Kidney (tissue), 14 donors: Measurements from ENCODE around the gene SVIL. TPM values are rescaled to one million over a fixed set of nuclear protein-coding genes. Genes with fewer than 3 reads are reported as not detected.

Source experiments
- DNase-seq, 5 donors: peaks; one replicate each; pipeline ENCODE4 v3.0.0-alpha.2; 2013 to 2020
- FAIRE-seq: peaks from 2 replicates; lab custom pipeline; 2012; peaks lifted over from hg19 to GRCh38; lab: Jason Lieb, UNC
- H3K27ac ChIP-seq, 2 donors: one replicate each; pipeline ENCODE4 v1.7.0; 2013; ENCODE audit warnings: low read depth in 2 of 2, low read length in 2 of 2, inconsistent platforms in 1 of 2
- H3K27me3 ChIP-seq: one replicate; pipeline ENCODE4 v1.7.1; 2013; ENCODE audit warnings: low read length, inconsistent platforms; ENCODE audit not compliant: control insufficient read depth, insufficient read depth
- H3K36me3 ChIP-seq, 3 donors: one replicate each; pipeline versions ENCODE4 v1.7.0 to v1.7.1; 2013; ENCODE audit warnings: low read length in 3 of 3, control low read depth in 1 of 3, inconsistent platforms in 1 of 3; ENCODE audit not compliant: insufficient read depth in 3 of 3, control insufficient read depth in 2 of 3
- H3K4me1 ChIP-seq, 3 donors: one replicate each; pipeline versions ENCODE4 v1.7.0 to v1.7.1; 2013; ENCODE audit warnings: low read length in 3 of 3, inconsistent platforms in 1 of 3, low read depth in 1 of 3; ENCODE audit not compliant: control insufficient read depth in 2 of 3, insufficient read depth in 2 of 3
- H3K4me3 ChIP-seq, 3 donors: one replicate each; pipeline versions ENCODE4 v1.7.0 to v1.8.1; 2013; ENCODE audit warnings: low read length in 3 of 3, control low read depth in 1 of 3, inconsistent platforms in 1 of 3
- H3K9ac ChIP-seq, 3 donors: one replicate each; pipeline versions ENCODE4 v1.7.0 to v1.7.1; 2013; ENCODE audit warnings: low read length in 3 of 3, control low read depth in 1 of 3, inconsistent platforms in 1 of 3
- H3K9me3 ChIP-seq, 3 donors: one replicate each; pipeline versions ENCODE4 v1.7.0 to v1.7.1; 2013; ENCODE audit warnings: low read length in 3 of 3, control low read depth in 1 of 3, inconsistent platforms in 1 of 3; ENCODE audit not compliant: control insufficient read depth in 2 of 3, insufficient read depth in 1 of 3
- CTCF ChIP-seq: IDR thresholded peaks from 3 replicates; pipeline ENCODE4 v1.5.1; 2012; ENCODE audit warnings: mild to moderate bottlenecking, moderate library complexity, borderline replicate concordance; ENCODE audit not compliant: insufficient read depth; ENCODE audit errors: extremely low read depth
- intact Hi-C: fragments of 100-400 bp; cut with DNase I; formaldehyde crosslinking; loops from one replicate; pipeline ENCODE4 v1.11.1; 2022
- polyA plus RNA-seq: library from polyadenylated mRNA; stranded (reverse); fragments of 350-450 nt; fragmentation: Illumina TruSeq; extraction: RNeasy Lipid Tissue Mini Kit (QIAGEN cat#74804); gene quantifications from one replicate; pipeline ENCODE4 v1.2.3, GENCODE V29; 2014; ENCODE audit warnings: low read depth, low replicate concordance; ENCODE audit not compliant: insufficient read depth
- total RNA-seq: library from RNA; stranded (reverse); fragmentation: NEBNext Ultra II Directional; extraction: Animal tissue kit (Norgen Biotek cat#: 25700); gene quantifications from one replicate; pipeline ENCODE4 v1.2.1, GENCODE V29; 2021
- donor health status: control.
- donor health status: control.
- donor health status: control.
- donor health status: control.
- donor health status: control.
- donor health status: DM: yes; HTN: yes; CAD: no.
- donor health status: Normal renal cell carcinoma (clear cell type).

The SVIL gene
- total and polyA plus RNA-seq, 2 donors from 2014 or later: 7.4 to 94.4 TPM

GRCh38 chr10:29579455-29579970 is 55.3 kb downstream of the SVIL start:
- Histone ChIP-seq H3K36me3 (no peaks in the 10 kb centered on the region), H3K4me1 (no peaks in the 10 kb centered on the region), H3K9me3 (no peaks in the 10 kb centered on the region), H3K27me3 (no peaks in the 10 kb centered on the region), H3K9ac (no peak overlapping the region), H3K27ac (no peak overlapping the region), H3K4me3 (no peak overlapping the region)
- intact Hi-C loops: no loop called here
- no peak for TF ChIP-seq CTCF
- FAIRE-seq (no peak), DNase-seq (no peak)

GRCh38 chr10:29578457-29578856 is 56.3 kb downstream of the SVIL start:
- Histone ChIP-seq H3K27me3 (no peaks in the 10 kb centered on the region), H3K27ac (no peak overlapping the region), H3K9ac (no peak overlapping the region), H3K4me3 (no peak overlapping the region), H3K9me3 (no peaks in the 10 kb centered on the region), H3K36me3 (no peaks in the 10 kb centered on the region), H3K4me1 (no peaks in the 10 kb centered on the region)
- FAIRE-seq (no peak), DNase-seq (no peak)
- TF ChIP-seq CTCF: no peak
- intact Hi-C loops: no loop called here

- FAIRE-seq: no peak
These were observed 58.1 kb downstream of the SVIL start for GRCh38 chr10:29576681-29577080.

More at GRCh38 chr10:29576681-29577080, 58.1 kb downstream of the SVIL start:
- no peak overlapping the region for H3K9ac ChIP-seq
- intact Hi-C loops: no loop called here
- H3K4me3 ChIP-seq: no peak overlapping the region
- H3K9me3 ChIP-seq: no peaks in the 10 kb centered on the region
- H3K27me3 ChIP-seq: no peaks in the 10 kb centered on the region
- no peak overlapping the region for H3K27ac ChIP-seq
- DNase-seq: no peak
- TF ChIP-seq CTCF: no peak
- no peaks in the 10 kb centered on the region for H3K36me3 ChIP-seq
- no peaks in the 10 kb centered on the region for H3K4me1 ChIP-seq
